GM12891 (cell line): Measurements from ENCODE around the gene PSKH1.

Experiments used
- DNase-seq: peaks from one replicate; pipeline ENCODE4 v3.0.0; 2011; ENCODE audit warnings: low spot score; ENCODE audit not compliant: insufficient read length
- FAIRE-seq: peaks from 2 replicates; lab custom pipeline; 2011; peaks lifted over from hg19 to GRCh38; lab: Jason Lieb, UNC
- PAX5 ChIP-seq: IDR thresholded peaks from 2 replicates; pipeline ENCODE4 v1.6.1; 2011; ENCODE audit warnings: low read length, moderate library complexity, mild to moderate bottlenecking; ENCODE audit not compliant: insufficient read depth, severe bottlenecking
- POLR2A ChIP-seq: IDR thresholded peaks from 2 replicates; pipeline ENCODE4 v1.6.1; 2011; ENCODE audit warnings: low read depth, low read length, control low read depth
- POLR2AphosphoS5 ChIP-seq: IDR thresholded peaks from 2 replicates; pipeline ENCODE4 v1.6.1; 2011; ENCODE audit warnings: low read depth, low read length, control low read depth
- POU2F2 ChIP-seq: IDR thresholded peaks from 2 replicates; pipeline ENCODE4 v1.6.1; 2011; ENCODE audit warnings: low read depth, mild to moderate bottlenecking, control low read depth, low read length, moderate library complexity
- SPI1 ChIP-seq: IDR thresholded peaks from 2 replicates; pipeline ENCODE4 v1.6.1; 2011; ENCODE audit warnings: low read depth, low read length, control low read depth
- TAF1 ChIP-seq: IDR thresholded peaks from 2 replicates; pipeline ENCODE4 v1.6.1; 2011; ENCODE audit warnings: low read depth, low read length, control low read depth

PSKH1 gene

DNA sequence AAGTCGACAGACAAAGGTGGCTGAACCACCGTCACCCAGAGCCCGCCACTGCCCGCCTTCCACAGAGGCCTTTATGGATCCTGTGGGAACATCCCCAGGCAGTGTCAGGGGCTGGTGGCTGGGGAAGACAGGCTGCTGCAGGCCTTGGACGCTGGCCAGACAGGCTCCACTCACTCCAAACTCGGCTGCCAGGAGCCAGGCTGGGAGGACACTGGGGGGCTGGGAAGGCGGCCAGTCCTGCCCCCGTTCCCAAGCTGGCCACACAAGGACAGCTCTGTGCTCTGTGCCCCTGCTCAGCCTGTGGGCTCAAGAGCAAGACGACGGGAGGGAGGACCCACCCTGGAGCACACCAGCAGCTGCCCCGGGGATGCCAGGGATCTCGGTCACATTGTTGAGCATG, 58.4 kb downstream of the PSKH1 start:
- no peak for TF ChIP-seq PAX5
- TF ChIP-seq POU2F2, result no peak
- DNase-seq, result no peak
- no peak for FAIRE-seq

DNA sequence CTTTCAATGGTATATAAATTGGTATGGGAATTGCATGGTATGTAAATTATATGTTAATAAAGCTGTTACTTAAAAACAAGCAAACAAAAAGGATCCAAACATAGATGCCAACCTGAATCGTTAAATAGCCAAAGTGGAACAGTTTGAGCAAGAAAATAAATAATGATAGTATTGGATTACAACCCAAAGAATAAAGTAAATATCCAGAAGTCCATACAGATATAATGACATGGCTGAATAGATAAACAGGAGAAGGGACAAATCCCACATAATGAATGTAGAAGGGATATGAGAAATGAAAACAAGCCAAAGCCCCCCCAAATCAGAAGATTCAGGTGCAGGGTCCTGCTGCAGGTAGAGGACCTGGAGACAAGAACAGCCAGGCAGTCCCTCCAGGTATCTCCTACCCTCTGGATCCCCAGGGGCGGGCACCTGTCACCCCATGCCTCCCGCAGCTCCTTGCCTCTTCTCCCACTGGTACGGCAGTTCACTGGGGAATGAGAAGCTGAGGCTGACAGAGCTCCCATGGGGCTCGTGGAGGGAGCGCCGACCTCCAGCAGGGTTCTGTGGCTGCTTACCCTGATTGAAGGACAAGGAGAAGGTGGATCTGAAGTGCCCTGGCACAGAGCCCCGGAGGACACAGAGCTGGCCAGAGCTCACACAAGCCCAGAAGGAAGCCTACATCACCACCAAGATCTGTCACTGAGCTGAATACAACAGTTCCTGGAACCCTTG, 60.8 kb downstream of the PSKH1 start:
- FAIRE-seq, result no peak
- no peak for DNase-seq
- TF ChIP-seq TAF1 (no peak), POU2F2 (no peak), SPI1 (no peak), PAX5 (no peak), POLR2AphosphoS5 (no peak), POLR2A (no peak)

DNA sequence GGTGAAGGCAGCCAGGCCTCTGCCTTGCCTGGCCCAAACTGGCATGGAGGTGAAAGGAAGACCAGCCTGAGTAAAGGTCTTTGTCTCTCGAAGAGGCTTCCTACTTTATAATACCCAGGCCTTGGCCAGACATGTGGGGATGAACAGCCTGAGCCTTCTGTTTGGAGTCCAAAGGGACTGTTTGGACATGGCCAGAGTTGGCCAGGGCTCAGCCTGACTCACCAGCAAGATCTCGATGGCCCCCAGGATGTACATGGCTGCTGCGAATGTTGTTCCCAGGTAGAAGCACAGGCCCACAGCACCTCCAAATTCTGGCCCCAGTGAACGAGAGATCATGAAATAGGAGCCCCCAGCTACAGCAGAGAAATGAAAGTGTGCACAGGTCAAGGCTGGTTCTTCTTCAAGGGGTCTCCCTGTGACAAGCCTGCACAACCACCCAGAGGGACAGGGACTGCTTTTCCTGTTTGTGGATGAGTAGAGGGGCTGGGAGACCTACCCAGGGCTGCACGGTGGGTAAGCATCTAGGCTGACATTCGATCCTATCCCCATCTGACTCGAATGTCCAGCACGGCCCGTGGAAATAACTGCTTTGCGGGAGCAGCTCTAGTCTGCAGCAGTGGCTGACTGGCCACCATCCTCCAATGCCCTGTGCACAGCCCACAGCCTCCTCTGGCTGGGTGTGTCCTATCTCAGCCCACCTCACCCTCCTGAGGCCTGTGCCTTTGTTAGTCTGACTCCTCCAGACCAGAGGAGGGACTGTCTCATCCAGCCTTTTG, 61.6 kb downstream of the PSKH1 start:
- TF ChIP-seq POU2F2 (no peak), POLR2A (no peak), SPI1 (no peak), POLR2AphosphoS5 (no peak), PAX5 (no peak), TAF1 (no peak)
- FAIRE-seq, result no peak
- no peak for DNase-seq

DNA sequence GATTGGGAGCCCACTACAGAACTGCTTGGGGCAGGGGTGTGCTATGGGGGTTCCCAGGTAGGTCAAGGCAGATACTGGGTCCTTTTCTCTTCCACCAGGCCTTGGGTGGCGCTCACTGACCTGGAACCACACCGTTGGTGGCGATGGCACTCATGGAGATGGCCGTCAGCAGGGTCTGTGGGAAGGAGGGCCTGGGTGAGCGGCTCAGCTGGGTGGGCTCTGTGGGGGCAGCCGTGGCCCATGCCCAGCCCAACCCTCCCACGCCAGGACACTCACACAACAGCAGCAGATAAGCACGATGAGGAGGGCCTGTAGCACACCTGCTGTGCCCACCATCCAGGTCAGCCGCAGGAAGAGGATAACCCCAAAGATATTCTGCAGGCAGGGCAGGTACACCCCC, 64.6 kb downstream of the PSKH1 start:
- DNase-seq, result no peak
- FAIRE-seq, result no peak
- TF ChIP-seq POLR2A, result no peak
- TF ChIP-seq POLR2AphosphoS5, result no peak
- no peak for TF ChIP-seq POU2F2
- TF ChIP-seq PAX5, result no peak
- no peak for TF ChIP-seq TAF1
- TF ChIP-seq SPI1, result no peak

DNA sequence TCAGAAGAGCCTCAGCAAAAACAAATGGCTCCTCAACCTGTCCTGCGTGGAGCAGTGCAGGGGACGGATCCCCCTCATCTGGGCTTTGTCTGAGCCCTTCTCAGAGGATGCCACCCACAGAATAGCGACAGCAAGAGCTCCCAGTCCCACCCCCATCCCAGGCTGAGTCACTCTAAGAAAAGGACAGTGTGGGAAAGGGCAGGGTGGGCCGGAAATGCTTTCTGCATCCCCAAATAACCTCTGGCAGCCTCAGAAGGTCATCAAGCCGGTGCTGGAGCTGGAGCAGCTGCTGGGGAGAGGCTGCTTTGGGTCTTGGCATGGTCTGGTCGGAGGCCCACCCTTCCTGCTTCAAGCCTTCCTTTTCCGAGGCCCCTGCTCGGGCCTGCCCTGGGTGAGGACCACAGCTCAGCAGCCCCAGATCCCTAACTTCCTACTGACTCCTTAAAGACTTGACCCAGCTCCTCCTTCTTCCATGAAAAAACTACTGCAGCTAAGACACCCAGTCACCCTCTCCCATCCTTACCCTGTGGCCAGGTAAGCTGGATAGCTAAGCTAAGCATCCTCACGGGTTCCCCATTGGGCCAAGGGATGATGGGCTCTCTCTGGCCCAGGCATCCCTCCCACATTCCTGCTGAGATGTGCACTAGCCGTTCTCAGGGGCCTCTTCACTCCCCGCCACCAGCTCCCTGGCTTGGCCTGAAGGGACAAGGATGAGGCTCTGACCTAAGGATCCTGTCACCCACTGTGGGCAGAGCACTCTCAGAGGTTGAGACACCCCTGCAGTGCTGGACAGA, 66.7 kb downstream of the PSKH1 start:
- TF ChIP-seq PAX5 (no peak), TAF1 (no peak), POU2F2 (no peak), SPI1 (no peak), POLR2A (no peak), POLR2AphosphoS5 (no peak)
- DNase-seq (no peak), FAIRE-seq (no peak)

DNA sequence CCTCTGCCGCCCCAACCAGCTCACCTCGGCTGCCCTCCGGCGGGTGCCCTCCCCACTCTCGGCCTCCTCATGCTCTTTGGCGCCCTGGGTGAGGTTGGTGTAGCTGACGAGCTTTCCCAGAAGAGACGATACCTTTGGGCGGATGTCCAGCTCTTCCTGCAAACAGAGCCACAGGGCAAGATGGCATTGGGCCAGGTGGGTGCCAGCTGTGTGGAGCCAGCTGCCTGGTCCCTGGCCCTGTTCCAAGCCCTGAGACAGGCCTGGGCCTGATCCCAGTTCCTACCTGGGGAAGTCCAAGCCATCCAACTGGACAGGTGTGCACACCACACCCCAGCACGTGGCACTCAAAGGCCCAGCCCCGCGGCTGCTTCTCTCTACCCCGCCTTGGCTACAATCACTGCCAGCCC, 68.5 kb downstream of the PSKH1 start:
- DNase-seq (no peak), FAIRE-seq (no peak)
- TF ChIP-seq POU2F2 (no peak), SPI1 (no peak)

DNA sequence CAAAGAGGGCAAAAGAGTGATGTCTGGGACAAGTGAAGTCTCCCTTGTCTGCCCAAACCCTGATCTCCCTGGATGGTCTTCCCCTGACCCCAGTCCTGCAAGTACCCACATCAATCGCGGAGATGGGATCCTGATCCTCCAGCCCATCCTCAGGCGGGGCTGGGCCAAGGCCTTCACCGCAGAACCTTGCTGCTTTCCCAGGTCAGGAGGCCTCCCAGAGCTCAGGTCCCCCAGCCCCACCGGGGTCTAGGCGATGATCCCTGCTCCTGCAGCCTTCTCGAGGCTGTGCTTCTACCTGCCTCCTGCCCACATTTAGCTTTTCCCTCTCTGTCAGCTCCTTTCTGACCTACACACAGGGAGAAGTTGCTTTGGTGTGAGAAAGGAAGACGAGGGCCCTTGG, 69.1 kb downstream of the PSKH1 start:
- no peak for TF ChIP-seq POLR2A
- TF ChIP-seq TAF1, result no peak
- no peak for TF ChIP-seq PAX5
- TF ChIP-seq POLR2AphosphoS5, result no peak
- TF ChIP-seq POU2F2, result no peak
- TF ChIP-seq SPI1, result no peak

DNA sequence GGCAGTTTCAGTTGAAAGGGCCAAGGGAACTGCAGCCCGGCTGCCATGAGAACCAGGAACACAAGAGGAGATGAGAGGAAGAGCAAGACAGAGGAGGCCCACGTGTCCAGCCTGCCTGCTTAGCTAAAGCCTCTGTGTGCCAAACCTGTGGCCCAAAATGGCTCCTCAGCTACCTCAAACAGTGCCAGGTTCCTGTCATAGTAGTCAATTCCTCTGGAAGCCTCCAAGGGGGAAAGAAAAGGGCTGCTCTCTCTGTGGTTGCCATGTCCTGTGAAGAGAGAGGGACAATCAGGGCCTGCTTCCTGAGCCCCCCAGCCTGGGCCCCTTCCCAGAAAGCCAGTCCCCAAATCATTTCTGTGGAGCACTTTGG, 70.2 kb downstream of the PSKH1 start:
- DNase-seq (no peak), FAIRE-seq (no peak)
- TF ChIP-seq TAF1, result no peak

More for the DNA sequence above, 69.1 kb downstream of the PSKH1 start:
- no peak for DNase-seq
- FAIRE-seq, result no peak

DNA sequence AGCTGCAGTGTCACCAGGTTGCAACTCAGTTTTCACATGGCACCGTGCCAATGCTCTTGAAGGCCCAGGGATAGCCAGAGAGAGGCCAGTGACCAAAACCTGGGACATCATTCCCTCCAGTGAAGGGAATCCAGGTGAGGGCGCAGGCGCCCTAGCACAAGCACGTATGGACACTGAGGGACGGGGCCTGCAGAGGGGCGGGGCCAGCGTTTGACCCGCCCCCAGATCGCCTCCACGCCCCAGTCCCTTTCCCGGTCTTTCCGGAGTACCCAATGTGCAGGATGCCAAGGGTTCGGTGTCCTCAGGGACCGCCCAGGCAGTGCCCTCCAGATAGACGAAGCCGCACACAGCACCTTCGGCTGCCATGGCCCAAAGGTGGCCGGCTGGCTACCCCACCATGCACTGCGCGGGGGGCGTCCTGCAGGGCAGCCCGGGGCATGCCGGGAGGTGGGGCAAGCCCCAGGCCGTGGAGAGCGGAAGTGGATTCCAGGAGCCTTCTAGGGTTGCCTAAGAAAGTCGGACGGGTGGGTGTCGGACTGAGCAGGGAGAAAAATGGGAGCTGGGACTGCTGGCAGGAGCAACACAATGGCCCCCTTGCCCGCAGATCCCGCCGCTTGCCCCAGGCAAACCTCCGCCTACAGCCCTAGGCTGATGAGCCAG, 70.7 kb downstream of the PSKH1 start:
- no peak for DNase-seq
- TF ChIP-seq PAX5, result no peak
- no peak for TF ChIP-seq SPI1
- TF ChIP-seq POU2F2, result no peak
- TF ChIP-seq TAF1, result no peak
- TF ChIP-seq POLR2A, result no peak
- TF ChIP-seq POLR2AphosphoS5, result no peak
- FAIRE-seq, result no peak
